ENCODE data around the gene ZNF365. TPM values are rescaled to one million over a fixed set of nuclear protein-coding genes. Genes with fewer than 3 reads are reported as not detected.

The ZNF365 gene
- total RNA-seq, 4 donors from 2014 or later, result 0.21 to 1.7 (median 1.5) TPM; not detected in 1

DNA sequence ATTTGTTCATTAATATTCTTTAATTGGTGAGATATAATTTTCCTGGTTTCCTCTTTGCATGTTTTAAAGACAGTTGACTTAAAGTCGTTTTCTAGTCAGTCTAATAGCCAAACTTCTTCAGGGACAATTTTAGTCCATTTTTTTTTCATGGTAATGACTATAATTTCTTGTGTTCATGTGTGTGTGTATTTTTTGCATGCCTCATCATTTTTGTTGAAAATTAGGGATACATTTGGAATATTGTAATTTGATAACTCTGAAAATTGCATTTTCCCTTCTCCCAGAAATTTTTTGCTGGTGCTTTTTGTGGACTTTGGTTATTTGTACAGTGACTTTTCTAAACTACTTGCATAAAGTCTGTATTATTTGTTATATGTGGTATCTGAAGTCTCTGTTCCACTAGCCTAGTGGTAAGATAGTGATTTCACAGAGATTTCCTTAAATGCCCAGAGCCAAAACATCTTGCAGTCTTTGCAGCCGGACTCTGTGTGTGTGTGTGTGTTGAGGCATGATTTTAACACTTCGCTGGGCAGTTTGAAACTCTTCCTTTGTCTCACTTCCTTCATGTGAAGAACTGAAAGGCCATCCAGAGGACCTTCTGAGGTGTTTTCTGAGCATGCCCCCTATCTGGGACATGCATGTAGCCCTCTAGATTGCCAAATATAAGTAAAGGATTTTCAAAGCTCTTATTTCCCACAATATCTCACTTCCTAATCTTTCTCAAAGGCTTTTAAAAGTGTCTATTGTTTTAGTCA lies 40.9 kb upstream of the ZNF365 start:
- Histone ChIP-seq H3K27ac (no peak overlapping the region), H3K36me3 (no peaks in the 10 kb centered on the region), H3K4me1 (no peaks in the 10 kb centered on the region), H3K9me3 (no peaks in the 10 kb centered on the region), H3K27me3 (no peaks in the 10 kb centered on the region), H3K4me3 (no peak overlapping the region)
- TF ChIP-seq, protein P1, sequence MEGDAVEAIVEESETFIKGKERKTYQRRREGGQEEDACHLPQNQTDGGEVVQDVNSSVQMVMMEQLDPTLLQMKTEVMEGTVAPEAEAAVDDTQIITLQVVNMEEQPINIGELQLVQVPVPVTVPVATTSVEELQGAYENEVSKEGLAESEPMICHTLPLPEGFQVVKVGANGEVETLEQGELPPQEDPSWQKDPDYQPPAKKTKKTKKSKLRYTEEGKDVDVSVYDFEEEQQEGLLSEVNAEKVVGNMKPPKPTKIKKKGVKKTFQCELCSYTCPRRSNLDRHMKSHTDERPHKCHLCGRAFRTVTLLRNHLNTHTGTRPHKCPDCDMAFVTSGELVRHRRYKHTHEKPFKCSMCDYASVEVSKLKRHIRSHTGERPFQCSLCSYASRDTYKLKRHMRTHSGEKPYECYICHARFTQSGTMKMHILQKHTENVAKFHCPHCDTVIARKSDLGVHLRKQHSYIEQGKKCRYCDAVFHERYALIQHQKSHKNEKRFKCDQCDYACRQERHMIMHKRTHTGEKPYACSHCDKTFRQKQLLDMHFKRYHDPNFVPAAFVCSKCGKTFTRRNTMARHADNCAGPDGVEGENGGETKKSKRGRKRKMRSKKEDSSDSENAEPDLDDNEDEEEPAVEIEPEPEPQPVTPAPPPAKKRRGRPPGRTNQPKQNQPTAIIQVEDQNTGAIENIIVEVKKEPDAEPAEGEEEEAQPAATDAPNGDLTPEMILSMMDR (IDR thresholded peaks at IDR 0.05), result no peak
- no peak for DNase-seq (ENCODE audit: low spot score in 2 of 2)
- WGBS, 2 donors, result 64% methylated on average over 3 of the region's 3 CpGs

DNA sequence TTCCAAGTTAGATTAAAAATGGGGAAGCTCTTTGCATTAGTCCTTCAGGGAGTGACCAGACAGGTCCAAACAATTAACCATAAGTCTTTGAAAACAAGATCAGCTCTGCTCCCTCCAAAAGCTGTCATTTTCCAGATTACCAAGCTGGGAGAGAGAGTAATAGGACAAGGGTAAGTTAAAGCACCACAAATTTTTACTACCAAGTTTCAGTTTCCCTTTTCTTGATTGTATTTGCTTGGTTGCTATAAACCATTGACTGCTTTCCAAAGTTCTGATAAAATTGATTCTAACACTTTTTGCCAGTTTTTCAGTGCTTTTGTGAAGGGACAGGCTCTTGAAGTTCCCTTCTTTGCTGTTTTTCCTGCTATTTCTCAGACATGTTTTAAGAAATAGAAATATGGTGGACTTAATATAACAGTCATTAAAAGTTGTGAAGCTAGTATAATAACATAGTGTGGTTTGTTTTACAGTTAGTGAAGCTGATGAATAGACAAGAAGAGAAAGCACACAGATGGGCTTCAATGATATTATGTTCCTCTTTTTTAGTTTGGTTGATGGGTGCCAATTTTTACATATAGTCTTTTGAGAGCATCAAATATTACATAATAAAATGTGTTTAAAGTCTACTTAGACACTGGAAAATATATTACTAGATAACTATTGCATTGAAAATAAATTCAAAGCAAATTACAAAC lies 40.0 kb upstream of the ZNF365 start:
- no peak overlapping the region for H3K4me3 ChIP-seq
- no peak for TF ChIP-seq POLR2A (IDR thresholded peaks at IDR 0.05)
- no peak for TF ChIP-seq EP300 (IDR thresholded peaks at IDR 0.05)
- TF ChIP-seq, protein P1 (IDR thresholded peaks at IDR 0.05), result no peak
- no peak overlapping the region for H3K27ac ChIP-seq
- H3K4me1 ChIP-seq, result no peaks in the 10 kb centered on the region
- H3K36me3 ChIP-seq, result no peaks in the 10 kb centered on the region
- DNase-seq (ENCODE audit: low spot score in 2 of 2), result no peak
- H3K27me3 ChIP-seq, result no peaks in the 10 kb centered on the region
- H3K9me3 ChIP-seq, result no peaks in the 10 kb centered on the region

DNA sequence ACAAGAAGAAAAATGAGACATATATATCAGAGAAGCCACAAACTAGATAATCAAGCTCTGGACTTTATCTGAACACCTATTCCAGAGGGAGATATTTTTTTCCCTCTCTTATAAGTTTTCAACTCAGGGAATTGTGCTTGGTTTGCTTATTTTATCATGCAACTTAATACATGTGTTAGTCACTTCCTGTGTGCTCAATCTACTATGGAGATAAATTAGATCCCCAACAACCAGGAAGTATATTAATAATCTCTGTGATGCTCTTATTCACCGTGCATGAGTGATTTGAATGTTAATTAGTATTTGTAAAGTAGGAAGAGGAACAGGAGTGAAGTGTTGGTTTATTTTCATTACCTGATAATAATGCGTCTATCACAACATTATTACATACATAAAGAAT lies 38.8 kb upstream of the ZNF365 start:
- no peaks in the 10 kb centered on the region for H3K27me3 ChIP-seq
- no peak for DNase-seq (ENCODE audit: low spot score in 2 of 2)
- TF ChIP-seq, protein P1 (IDR thresholded peaks at IDR 0.05), result no peak
- no peak for TF ChIP-seq POLR2A (IDR thresholded peaks at IDR 0.05)
- no peak for TF ChIP-seq EP300 (IDR thresholded peaks at IDR 0.05)
- H3K27ac ChIP-seq, result no peak overlapping the region
- H3K4me1 ChIP-seq, result no peaks in the 10 kb centered on the region
- H3K9me3 ChIP-seq, result no peaks in the 10 kb centered on the region
- WGBS, 2 donors, result 67 to 75% methylated on average over 2 of the region's 2 CpGs
- H3K4me3 ChIP-seq, result no peak overlapping the region
- no peaks in the 10 kb centered on the region for H3K36me3 ChIP-seq

DNA sequence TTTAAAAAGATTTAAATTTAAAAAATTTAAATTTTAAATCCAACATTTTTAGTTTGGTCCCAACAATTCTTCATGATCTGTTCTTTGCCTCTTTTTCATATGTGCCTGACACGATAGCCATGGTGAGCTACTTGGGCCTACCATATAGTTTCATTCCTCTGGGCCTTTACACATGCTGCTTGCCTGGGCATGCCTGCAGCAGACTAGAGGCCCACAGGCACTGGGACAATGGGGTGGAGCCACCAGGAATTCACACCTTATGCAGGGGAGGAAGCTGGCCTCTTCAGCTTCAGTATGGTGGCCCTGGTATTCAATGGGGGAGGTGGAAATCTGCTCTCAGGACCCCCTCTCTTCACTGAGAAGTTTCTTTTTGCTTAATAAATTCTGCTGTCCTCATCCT lies 37.8 kb upstream of the ZNF365 start:
- WGBS, 2 donors, result 86 to 98% methylated on average over 1 of the region's 1 CpG
- no peaks in the 10 kb centered on the region for H3K36me3 ChIP-seq
- H3K27me3 ChIP-seq, result no peaks in the 10 kb centered on the region
- DNase-seq (ENCODE audit: low spot score in 2 of 2), result no peak
- H3K9me3 ChIP-seq, result peaks cover 0 to 5% (median 2%) of the 10 kb centered on the region in 4 donors
- H3K4me3 ChIP-seq, result no peak overlapping the region
- no peak overlapping the region for H3K27ac ChIP-seq
- no peak for TF ChIP-seq POLR2A (IDR thresholded peaks at IDR 0.05)
- TF ChIP-seq, protein P1 (IDR thresholded peaks at IDR 0.05), result no peak
- no peak for TF ChIP-seq EP300 (IDR thresholded peaks at IDR 0.05)
- no peaks in the 10 kb centered on the region for H3K4me1 ChIP-seq

DNA sequence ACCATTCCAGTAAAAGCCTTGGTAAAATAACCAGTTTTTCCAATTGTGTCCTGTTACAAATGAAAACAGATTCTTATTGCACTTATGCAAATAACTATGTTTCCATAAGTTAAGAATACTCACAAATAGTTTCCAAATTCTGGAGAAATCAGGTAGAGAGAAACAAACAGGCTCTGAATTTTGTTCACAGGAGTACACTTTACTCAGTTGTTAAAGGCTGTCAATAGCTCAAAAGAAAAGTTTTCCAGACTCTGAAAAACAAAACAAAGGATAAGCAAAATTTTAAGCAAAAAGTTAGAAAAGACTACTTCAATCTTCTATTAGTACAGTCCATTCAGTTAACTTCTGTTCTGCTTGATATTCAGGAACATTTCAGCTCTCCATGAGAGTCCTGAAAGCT lies 32.8 kb upstream of the ZNF365 start:
- Histone ChIP-seq H3K9me3 (peaks cover 0 to 37% (median 6%) of the 10 kb centered on the region in 4 donors), H3K27ac (no peak overlapping the region), H3K27me3 (no peaks in the 10 kb centered on the region), H3K4me1 (no peaks in the 10 kb centered on the region), H3K36me3 (no peaks in the 10 kb centered on the region), H3K4me3 (no peak overlapping the region)
- no peak for TF ChIP-seq EP300 (IDR thresholded peaks at IDR 0.05)
- TF ChIP-seq POLR2A (IDR thresholded peaks at IDR 0.05), result no peak
- TF ChIP-seq, protein P1 (IDR thresholded peaks at IDR 0.05), result no peak
- DNase-seq (ENCODE audit: low spot score in 2 of 2), result no peak

Measured in tibial nerve (tissue), 4 donors.